ENCODE measurements around the gene KCNK16.

The KCNK16 gene

DNA sequence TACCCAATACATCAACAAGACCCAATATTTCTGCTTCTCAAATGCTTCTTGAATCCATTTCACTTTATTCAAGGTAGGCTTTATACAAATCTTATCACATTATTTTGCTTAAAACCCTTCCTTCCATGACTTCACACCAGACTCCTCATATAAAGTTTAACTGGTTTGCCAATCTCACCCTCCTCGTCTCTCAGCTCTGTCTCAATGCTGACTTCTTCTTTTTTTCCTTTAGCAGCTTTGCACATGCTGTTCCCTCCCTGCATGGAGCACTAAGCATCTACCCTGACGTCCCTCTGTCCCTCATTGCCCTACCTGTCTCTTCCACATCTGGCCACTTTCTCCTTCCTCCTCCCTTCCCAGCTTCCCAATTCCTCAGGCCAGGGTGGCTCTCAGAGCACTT lies 39.7 kb downstream of the KCNK16 start:
- no peak for DNase-seq (ENCODE audit: low read depth in 2 of 2)
- H3K4me3 ChIP-seq (replicated peaks in 1 of 2; ENCODE audit: low read depth in 2 of 2, low read length in 2 of 2), result no peak overlapping the region
- TF ChIP-seq CTCF (IDR thresholded peaks at IDR 0.05; ENCODE audit: low read depth, low read length), result no peak

DNA sequence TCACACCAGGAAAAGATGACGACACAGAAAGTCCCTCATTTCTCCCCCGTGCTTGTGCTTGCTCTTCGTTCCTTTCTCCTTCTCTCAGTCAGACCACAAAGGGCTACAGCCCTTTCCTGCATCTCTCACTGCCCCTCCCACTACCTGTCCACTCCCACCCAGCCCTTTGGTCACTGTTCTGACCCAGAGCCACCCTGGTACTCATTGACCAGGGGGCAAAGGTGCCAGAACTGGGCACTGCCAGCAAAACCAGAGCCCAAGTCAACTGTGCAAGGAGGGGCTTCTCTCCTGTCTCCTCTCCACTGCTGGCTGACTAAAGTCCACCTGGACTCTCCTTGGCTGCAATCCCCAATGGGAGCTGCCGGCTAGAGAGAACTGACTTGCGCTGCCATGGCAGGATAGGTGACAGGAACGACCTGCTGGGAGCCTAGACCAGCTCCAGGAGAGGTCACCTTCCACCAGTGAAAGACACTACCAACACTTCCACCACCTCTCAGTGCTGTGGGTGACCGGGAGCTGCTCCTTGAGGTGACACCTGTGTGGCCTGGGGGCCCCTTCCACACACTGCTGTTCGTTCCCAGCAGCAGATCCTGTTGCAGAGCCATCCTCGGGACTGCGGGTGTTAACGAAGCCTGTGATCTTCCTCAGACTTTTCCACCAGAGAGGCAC lies 41.1 kb downstream of the KCNK16 start:
- no peak for TF ChIP-seq CTCF (IDR thresholded peaks at IDR 0.05; ENCODE audit: low read depth, low read length)
- H3K4me3 ChIP-seq (replicated peaks in 1 of 2; ENCODE audit: low read depth in 2 of 2, low read length in 2 of 2), result no peak overlapping the region
- DNase-seq (ENCODE audit: low read depth in 2 of 2), result no peak

- peak in 1 of 2 donors; percentile 4 for DNase-seq (ENCODE audit: low read depth in 2 of 2)
- no peak for TF ChIP-seq CTCF (IDR thresholded peaks at IDR 0.05; ENCODE audit: low read depth, low read length)
- no peak overlapping the region for H3K4me3 ChIP-seq (replicated peaks in 1 of 2; ENCODE audit: low read depth in 2 of 2, low read length in 2 of 2)
Measured at GRCh38 chr6:39280247-39280731, 42.2 kb downstream of the KCNK16 start.

DNA sequence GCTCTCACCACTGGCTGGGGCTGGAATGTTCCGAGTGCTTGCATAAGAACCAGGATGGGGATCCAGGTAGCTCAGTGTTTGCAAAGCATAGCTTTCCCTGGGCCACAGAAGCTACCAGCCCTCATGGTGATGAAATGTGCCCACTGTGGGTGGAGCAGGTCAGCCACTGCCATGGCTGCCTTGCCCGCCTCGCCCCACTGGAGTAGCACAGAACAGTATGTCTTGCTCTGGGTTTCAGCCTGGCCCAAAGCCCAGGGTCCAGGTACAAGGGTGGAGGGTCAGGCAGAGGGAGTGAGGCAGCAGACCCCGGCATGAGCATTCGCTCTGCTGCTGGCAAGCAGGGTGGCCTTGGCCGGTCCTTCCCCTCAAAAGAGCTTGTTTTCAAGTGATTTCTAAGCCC lies 43.0 kb downstream of the KCNK16 start:
- no peak for DNase-seq (ENCODE audit: low read depth in 2 of 2)
- TF ChIP-seq CTCF (IDR thresholded peaks at IDR 0.05; ENCODE audit: low read depth, low read length), result no peak
- no peak overlapping the region for H3K4me3 ChIP-seq (replicated peaks in 1 of 2; ENCODE audit: low read depth in 2 of 2, low read length in 2 of 2)

- H3K4me3 ChIP-seq (replicated peaks in 1 of 2; ENCODE audit: low read depth in 2 of 2, low read length in 2 of 2), result no peak overlapping the region
- no peak for TF ChIP-seq CTCF (IDR thresholded peaks at IDR 0.05; ENCODE audit: low read depth, low read length)
- DNase-seq (ENCODE audit: low read depth in 2 of 2), result no peak
Measured at GRCh38 chr6:39276379-39276995, 46.0 kb downstream of the KCNK16 start.

DNA sequence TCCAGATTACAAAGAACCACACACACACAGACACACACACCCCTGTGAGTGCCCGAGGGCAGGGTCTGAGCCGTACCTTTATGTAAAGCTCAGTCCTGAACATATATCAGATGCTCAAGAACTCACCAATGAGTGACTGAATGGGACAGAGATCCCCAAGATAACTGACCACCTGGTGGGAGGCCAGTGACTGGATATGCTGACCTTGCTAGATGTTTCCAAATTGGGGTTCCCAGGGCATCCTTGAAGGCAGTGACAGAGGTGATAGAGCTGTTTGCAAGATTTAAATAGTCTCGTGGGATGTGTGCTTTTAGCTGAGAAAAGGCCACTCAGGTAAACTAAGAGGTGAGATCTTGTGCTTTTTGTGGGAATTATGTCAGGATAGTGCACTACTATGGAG lies 47.6 kb downstream of the KCNK16 start:
- no peak for TF ChIP-seq CTCF (IDR thresholded peaks at IDR 0.05; ENCODE audit: low read depth, low read length)
- no peak overlapping the region for H3K4me3 ChIP-seq (replicated peaks in 1 of 2; ENCODE audit: low read depth in 2 of 2, low read length in 2 of 2)
- no peak for DNase-seq (ENCODE audit: low read depth in 2 of 2)
